NK-92 treated with Interleukin-12 subunit alpha and Interleukin-12 subunit beta, amount 100 ng/mL, for 24 hours (cell line): Measurements from ENCODE around the gene ITPR3.

Source experiments
- DNase-seq: peaks from one replicate; lab custom pipeline; 2025; lab: John Stamatoyannopoulos, UW

The ITPR3 gene

GRCh38 chr6:33620856-33621710 lies at the start of gene ITPR3:
Gene ITPR3 (plus strand): TSS chr6:33621322. CDS start chr6:33621603, 281 bp downstream.
- DNase-seq, result peak; percentile 72

GRCh38 chr6:33571637-33572316 lies 49.3 kb upstream of the ITPR3 start:
- DNase-seq, result no peak

GRCh38 chr6:33575211-33575610 lies 45.9 kb upstream of the ITPR3 start:
- no peak for DNase-seq

- DNase-seq, result no peak
Observed at GRCh38 chr6:33576668-33577067, 44.5 kb upstream of the ITPR3 start.

GRCh38 chr6:33577106-33577535 lies 44.0 kb upstream of the ITPR3 start:
- DNase-seq, result no peak

- no peak for DNase-seq
Observed at GRCh38 chr6:33577718-33578117, 43.4 kb upstream of the ITPR3 start.

- DNase-seq, result no peak
Observed at GRCh38 chr6:33578164-33578563, 43.0 kb upstream of the ITPR3 start.

- DNase-seq, result peak; percentile 30
Observed at GRCh38 chr6:33578588-33579011, 42.5 kb upstream of the ITPR3 start.

- peak; percentile 79 for DNase-seq
Observed at GRCh38 chr6:33579828-33580714, 41.1 kb upstream of the ITPR3 start, which contains the start of gene BAK1. Gene BAK1 (minus strand): TSS chr6:33580276. CDS start chr6:33577604, 2,672 bp downstream.

GRCh38 chr6:33581186-33581585 lies 39.9 kb upstream of the ITPR3 start:
- DNase-seq, result no peak

GRCh38 chr6:33583591-33584155 lies 37.4 kb upstream of the ITPR3 start:
- no peak for DNase-seq

- no peak for DNase-seq
Observed at GRCh38 chr6:33584700-33585402, 36.3 kb upstream of the ITPR3 start.

GRCh38 chr6:33585403-33586107 lies 35.6 kb upstream of the ITPR3 start:
- DNase-seq, result peak; percentile 90

- DNase-seq, result no peak
Observed at GRCh38 chr6:33586108-33586640, 34.9 kb upstream of the ITPR3 start.

GRCh38 chr6:33587529-33587928 lies 33.6 kb upstream of the ITPR3 start:
- DNase-seq, result no peak

GRCh38 chr6:33588894-33589293 lies 32.2 kb upstream of the ITPR3 start:
- DNase-seq, result no peak

GRCh38 chr6:33589392-33589730 lies 31.8 kb upstream of the ITPR3 start:
- DNase-seq, result no peak

- peak; percentile 77 for DNase-seq
Observed at GRCh38 chr6:33589731-33590530, 31.2 kb upstream of the ITPR3 start.

- no peak for DNase-seq
Observed at GRCh38 chr6:33590531-33591198, 30.5 kb upstream of the ITPR3 start.
